CD14-positive monocyte (primary cell): ENCODE data around the gene CENPL. TPM values are rescaled to one million over a fixed set of nuclear protein-coding genes. Genes with fewer than 3 reads are reported as not detected.

Experiments used
- DNase-seq, 3 donors: peaks; one replicate each; pipeline ENCODE4 v3.0.0-alpha.2; 2011 to 2022
- H2AFZ ChIP-seq: 2 replicates; pipeline ENCODE4 v1.6.0; 2012; ENCODE audit warnings: mild to moderate bottlenecking, low read depth, low read length, inconsistent platforms; ENCODE audit not compliant: insufficient read depth, poor library complexity, severe bottlenecking
- H3K27ac ChIP-seq, 2 donors: 1 replicate in 1 of 2; 2 replicates in 1 of 2; pipeline ENCODE4 v1.5.1; 2012 to 2013; ENCODE audit warnings: low read length in 2 of 2, control low read depth in 1 of 2, inconsistent platforms in 1 of 2, low read depth in 1 of 2, mild to moderate bottlenecking in 1 of 2
- H3K27me3 ChIP-seq, 2 donors: one replicate each; pipeline versions ENCODE4 v1.6.0 to v1.6.1; 2011 to 2013; ENCODE audit warnings: low read length in 2 of 2; ENCODE audit not compliant: control insufficient read depth in 2 of 2, insufficient read depth in 2 of 2
- H3K36me3 ChIP-seq, 2 donors: replicated peaks in 1 of 2; 1 replicate in 1 of 2; 2 replicates in 1 of 2; pipeline versions ENCODE4 v1.5.1 to v1.6.1; 2012 to 2013; ENCODE audit warnings: low read length in 2 of 2, control low read depth in 1 of 2, inconsistent platforms in 1 of 2, mild to moderate bottlenecking in 1 of 2; ENCODE audit not compliant: insufficient read depth in 2 of 2, control insufficient read depth in 1 of 2
- H3K4me1 ChIP-seq, 2 donors: 1 replicate in 1 of 2; 2 replicates in 1 of 2; pipeline versions ENCODE4 v1.5.1 to v1.6.1; 2012 to 2013; ENCODE audit warnings: low read length in 2 of 2, control low read depth in 1 of 2, inconsistent platforms in 1 of 2, mild to moderate bottlenecking in 1 of 2, moderate library complexity in 1 of 2; ENCODE audit not compliant: insufficient read depth in 2 of 2, control insufficient read depth in 1 of 2
- H3K4me2 ChIP-seq: replicated peaks from 2 replicates; pipeline ENCODE3; 2012; ENCODE audit warnings: low read length, moderate library complexity, mild to moderate bottlenecking; ENCODE audit not compliant: poor library complexity, severe bottlenecking; ENCODE audit errors: extremely low read depth
- H3K4me3 ChIP-seq, 3 experiments: fragments of 200-600 bp in 1 of 3; sonication (generic) in 1 of 3; replicated peaks in 1 of 3; 1 replicate in 2 of 3; 2 replicates in 1 of 3; pipeline ENCODE4 v1.5.1; 2011 to 2013; ENCODE audit warnings: low read length in 3 of 3, mild to moderate bottlenecking in 3 of 3, control low read depth in 2 of 3, low read depth in 2 of 3, inconsistent platforms in 1 of 3, moderate library complexity in 1 of 3
- H3K79me2 ChIP-seq: 2 replicates; pipeline ENCODE4 v1.6.0; 2012; ENCODE audit warnings: mild to moderate bottlenecking, control low read depth, inconsistent platforms, low read length, moderate library complexity; ENCODE audit not compliant: insufficient read depth
- H3K9ac ChIP-seq: 2 replicates; pipeline ENCODE4 v1.6.0; 2017; ENCODE audit warnings: low read length, mild to moderate bottlenecking; ENCODE audit not compliant: insufficient read depth, poor library complexity, severe bottlenecking
- H3K9me3 ChIP-seq, 2 donors: replicated peaks in 1 of 2; 1 replicate in 1 of 2; 2 replicates in 1 of 2; pipeline versions ENCODE4 v1.5.1 to v1.6.1; 2012 to 2013; ENCODE audit warnings: low read length in 2 of 2, control low read depth in 1 of 2; ENCODE audit not compliant: control insufficient read depth in 1 of 2, insufficient read depth in 1 of 2
- H4K20me1 ChIP-seq: 2 replicates; pipeline ENCODE4 v1.6.0; 2012; ENCODE audit warnings: mild to moderate bottlenecking, low read length, control low read depth, moderate library complexity; ENCODE audit not compliant: insufficient read depth
- H3K27ac Mint-ChIP-seq, 7 donors: one replicate each; pipeline ENCODE4 v1.8.0; 2020; ENCODE audit warnings: mild to moderate bottlenecking in 7 of 7, mixed read lengths in 7 of 7, moderate library complexity in 6 of 7, inconsistent platforms in 2 of 7
- H3K27me3 Mint-ChIP-seq, 3 donors: one replicate each; pipeline ENCODE4 v1.8.0; 2021 to 2022; ENCODE audit warnings: low read depth in 3 of 3, mild to moderate bottlenecking in 3 of 3, mixed read lengths in 3 of 3, moderate library complexity in 3 of 3, inconsistent platforms in 1 of 3
- H3K36me3 Mint-ChIP-seq, 2 donors: one replicate each; pipeline ENCODE4 v1.8.0; 2020; ENCODE audit warnings: mixed read lengths in 2 of 2, inconsistent platforms in 1 of 2, mild to moderate bottlenecking in 1 of 2
- H3K4me1 Mint-ChIP-seq: one replicate; pipeline ENCODE4 v1.8.0; 2020; ENCODE audit warnings: mild to moderate bottlenecking, mixed read lengths
- H3K4me3 Mint-ChIP-seq, 2 donors: one replicate each; pipeline ENCODE4 v1.8.0; 2020; ENCODE audit warnings: mild to moderate bottlenecking in 2 of 2, mixed read lengths in 2 of 2, moderate library complexity in 1 of 2
- H3K9me3 Mint-ChIP-seq, 7 donors: one replicate each; pipeline ENCODE4 v1.8.0; 2020 to 2022; ENCODE audit warnings: mixed read lengths in 7 of 7, mild to moderate bottlenecking in 6 of 7, moderate library complexity in 6 of 7, inconsistent platforms in 2 of 7
- CTCF ChIP-seq: fragments of 200-600 bp; IDR thresholded peaks from one replicate; pipeline ENCODE4 v1.8.0; 2022; ENCODE audit warnings: antibody characterized with exemption, mild to moderate bottlenecking
- WGBS: methylation state at CpG from one replicate; pipeline ENCODE4 v1.1.5; 2013; ENCODE audit warnings: missing lambda C conversion rate; ENCODE audit not compliant: insufficient coverage; 5-methylcytosine and 5-hydroxymethylcytosine counted together
- intact Hi-C, 2 donors: fragments of 100-400 bp; cut with micrococcal nuclease; formaldehyde crosslinking; loops; one replicate each; pipeline versions ENCODE4 v1.15.0 to v1.15.1; 2023
- polyA plus RNA-seq, 3 donors: library from polyadenylated mRNA; depleted of rRNA in 1 of 3; unstranded in 2 of 3; stranded (reverse) in 1 of 3; fragments of 300-500 nt in 2 of 3; fragments of >200 nt in 1 of 3; fragmentation: Illumina TruSeq in 2 of 3; gene quantifications; 1 replicate in 2 of 3; 2 replicates in 1 of 3; pipeline ENCODE4 v1.2.3, GENCODE V29; 2012 to 2021

Gene CENPL
- polyA plus RNA-seq, 3 donors = 0.49 to 2.6 (median 0.81) TPM

GRCh38 chr1:173784997-173785396, 39.7 kb downstream of the CENPL start:
- no peak overlapping the region for H3K4me3 Mint-ChIP-seq
- no peaks in the 10 kb centered on the region for H3K9me3 ChIP-seq
- H3K27ac Mint-ChIP-seq = no peak overlapping the region
- no peak overlapping the region for H2AFZ ChIP-seq
- H3K4me1 ChIP-seq = no peaks in the 10 kb centered on the region
- H3K4me2 ChIP-seq = no peak overlapping the region
- no peak for TF ChIP-seq CTCF
- no peaks in the 10 kb centered on the region for H3K9me3 Mint-ChIP-seq
- no peak for DNase-seq
- no peak overlapping the region for H3K9ac ChIP-seq
- no peaks in the 10 kb centered on the region for H3K4me1 Mint-ChIP-seq
- intact Hi-C loops = no loop called here
- peaks cover 67 to 92% of the 10 kb centered on the region in 2 donors for H3K36me3 ChIP-seq
- H3K27me3 Mint-ChIP-seq = peaks cover 0 to 2% (median 1%) of the 10 kb centered on the region in 3 donors
- H3K79me2 ChIP-seq = no peaks in the 10 kb centered on the region
- no peaks in the 10 kb centered on the region for H4K20me1 ChIP-seq
- no peak overlapping the region for H3K4me3 ChIP-seq
- H3K36me3 Mint-ChIP-seq = peaks cover 61 to 80% of the 10 kb centered on the region in 2 donors
- WGBS = no CpG with 5 or more reads among the region's 7 CpGs
- H3K27ac ChIP-seq = no peak overlapping the region
- no peaks in the 10 kb centered on the region for H3K27me3 ChIP-seq

GRCh38 chr1:173779936-173780335, 44.7 kb downstream of the CENPL start:
- intact Hi-C loops = no loop called here
- Histone ChIP-seq H2AFZ (no peak overlapping the region), H3K9me3 (no peaks in the 10 kb centered on the region), H3K9ac (no peak overlapping the region), H3K36me3 (peaks cover 65 to 98% of the 10 kb centered on the region in 2 donors), H3K27ac (no peak overlapping the region), H4K20me1 (no peaks in the 10 kb centered on the region), H3K27me3 (no peaks in the 10 kb centered on the region), H3K4me2 (no peak overlapping the region), H3K4me3 (no peak overlapping the region), H3K4me1 (no peaks in the 10 kb centered on the region), H3K79me2 (no peaks in the 10 kb centered on the region)
- no peak overlapping the region for H3K4me3 Mint-ChIP-seq
- H3K27ac Mint-ChIP-seq = no peak overlapping the region
- peaks cover 82 to 93% of the 10 kb centered on the region in 2 donors for H3K36me3 Mint-ChIP-seq
- peaks cover 0 to 2% (median 1%) of the 10 kb centered on the region in 3 donors for H3K27me3 Mint-ChIP-seq
- H3K9me3 Mint-ChIP-seq = no peaks in the 10 kb centered on the region
- no peak for DNase-seq
- peaks cover 7% of the 10 kb centered on the region for H3K4me1 Mint-ChIP-seq
- no peak for TF ChIP-seq CTCF
- no CpG with 5 or more reads among the region's 4 CpGs for WGBS
